Activated CD8-positive, alpha-beta memory T cell treated with anti-CD3 and anti-CD28 coated beads for 48 hours (primary cell): Measurements from ENCODE around the gene GSTO1.

Experiments
- DNase-seq, 3 experiments: peaks; one replicate each; pipeline ENCODE4 v3.0.0-alpha.2; 2020; ENCODE audit warnings: low read depth in 2 of 3, low spot score in 2 of 3

The GSTO1 gene

DNA sequence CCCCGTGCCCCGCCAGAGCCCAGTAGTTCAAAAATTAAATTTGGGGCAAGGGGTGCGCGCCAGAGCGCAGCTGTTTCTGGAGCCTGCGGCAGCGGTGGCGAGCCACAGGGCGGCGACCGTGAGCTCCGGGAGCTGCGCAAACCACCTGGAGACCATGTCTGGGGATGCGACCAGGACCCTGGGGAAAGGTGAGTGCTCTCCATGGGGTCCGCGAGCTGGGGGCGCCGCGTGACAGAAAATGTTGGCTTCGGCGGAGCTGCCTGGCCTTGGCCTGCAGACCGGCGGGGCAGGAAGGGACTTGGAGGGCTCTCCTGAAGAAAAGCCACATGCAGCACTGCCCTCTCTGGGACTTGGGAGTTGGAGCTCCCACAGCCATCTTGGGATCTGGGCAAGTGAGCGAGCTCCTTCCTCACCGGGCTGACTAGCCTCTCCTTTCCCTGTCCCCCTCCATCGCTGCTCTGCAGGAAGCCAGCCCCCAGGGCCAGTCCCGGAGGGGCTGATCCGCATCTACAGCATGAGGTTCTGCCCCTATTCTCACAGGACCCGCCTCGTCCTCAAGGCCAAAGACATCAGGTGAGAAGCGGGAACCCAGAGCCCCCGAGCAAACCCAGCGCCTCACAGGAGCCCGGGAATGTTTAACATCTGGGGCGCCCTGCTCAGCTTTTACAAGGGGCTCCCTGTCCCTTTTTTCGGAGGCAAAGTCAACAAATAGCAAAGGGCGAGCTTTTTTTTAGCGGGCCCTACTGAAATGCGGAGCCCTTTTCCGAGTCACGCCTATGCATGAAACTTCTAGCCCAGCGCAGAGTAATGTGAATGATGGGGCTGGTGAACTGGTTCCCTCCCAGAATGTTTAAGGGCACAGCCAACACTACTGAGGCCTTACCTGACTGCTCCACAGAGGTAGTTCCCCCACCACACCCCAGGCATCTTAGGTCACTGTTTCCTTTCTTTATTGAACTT lies 20.4 kb downstream of the GSTO1 start:
- peak in 2 of 3 experiments; percentile 31 to 37 for DNase-seq

DNA sequence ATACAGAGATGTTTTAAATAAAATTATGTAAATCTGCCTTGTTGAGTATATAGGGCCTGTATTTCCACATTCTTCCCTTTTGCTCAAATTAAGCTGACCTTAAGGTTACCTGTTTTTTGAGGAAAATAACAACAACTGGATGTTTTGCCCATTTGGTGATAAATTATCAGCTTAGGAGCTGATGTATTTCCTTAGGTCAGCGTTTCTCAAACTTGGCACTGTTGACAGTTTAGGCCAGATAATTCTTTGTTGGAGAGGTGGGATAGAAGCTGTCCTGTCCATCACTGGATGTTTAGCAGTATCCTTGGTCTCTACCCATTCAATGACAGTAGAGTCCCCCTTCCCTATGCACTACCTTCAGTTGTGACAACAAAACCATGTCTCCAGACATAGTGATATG lies 21.5 kb downstream of the GSTO1 start:
- DNase-seq = no peak

DNA sequence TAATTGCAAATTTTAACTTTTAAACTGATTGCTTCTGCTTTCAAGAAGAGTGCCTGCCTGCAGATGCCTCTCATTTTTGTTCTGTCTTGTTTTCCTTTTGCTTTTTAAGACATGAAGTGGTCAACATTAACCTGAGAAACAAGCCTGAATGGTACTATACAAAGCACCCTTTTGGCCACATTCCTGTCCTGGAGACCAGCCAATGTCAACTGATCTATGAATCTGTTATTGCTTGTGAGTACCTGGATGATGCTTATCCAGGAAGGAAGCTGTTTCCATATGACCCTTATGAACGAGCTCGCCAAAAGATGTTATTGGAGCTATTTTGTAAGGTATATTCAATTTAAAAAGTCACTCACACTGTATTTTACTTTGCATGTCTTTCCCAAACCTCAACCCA lies 23.1 kb downstream of the GSTO1 start:
- no peak for DNase-seq

DNA sequence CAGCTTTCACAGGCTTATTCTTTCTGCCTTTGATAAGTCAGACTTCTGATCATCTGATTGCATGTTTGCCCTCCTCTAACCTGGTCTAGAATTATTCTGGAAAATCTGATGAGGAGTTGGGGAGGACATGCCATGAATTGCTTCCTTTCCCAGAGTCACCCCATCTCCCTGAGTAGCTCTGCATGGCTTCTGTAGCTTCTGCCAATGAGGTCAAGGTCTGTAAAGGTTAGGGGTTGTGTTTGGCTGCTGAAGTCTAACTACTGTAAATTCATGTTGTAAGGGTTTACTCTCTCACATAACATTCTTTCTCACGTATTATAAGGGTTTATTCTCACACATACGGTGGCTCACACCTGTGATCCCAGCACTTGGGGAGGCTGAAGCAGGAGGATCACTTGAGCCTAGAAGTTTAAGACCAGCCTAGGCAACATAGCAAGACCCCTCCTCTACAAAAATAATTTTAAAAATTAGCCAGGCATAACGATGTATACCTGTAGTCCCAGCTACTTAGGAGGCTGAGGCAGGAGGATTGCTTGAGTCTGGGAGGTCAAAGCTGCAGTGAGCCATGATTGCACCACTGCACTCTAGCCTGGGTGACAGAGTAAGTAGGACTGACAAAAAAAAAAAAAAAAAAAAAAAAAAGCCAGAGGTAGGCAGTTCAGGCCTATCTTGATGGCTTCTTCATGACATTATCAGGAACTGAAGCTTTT lies 25.0 kb downstream of the GSTO1 start:
- no peak for DNase-seq

GRCh38 chr10:104281694-104282093 lies 27.0 kb downstream of the GSTO1 start:
- no peak for DNase-seq

DNA sequence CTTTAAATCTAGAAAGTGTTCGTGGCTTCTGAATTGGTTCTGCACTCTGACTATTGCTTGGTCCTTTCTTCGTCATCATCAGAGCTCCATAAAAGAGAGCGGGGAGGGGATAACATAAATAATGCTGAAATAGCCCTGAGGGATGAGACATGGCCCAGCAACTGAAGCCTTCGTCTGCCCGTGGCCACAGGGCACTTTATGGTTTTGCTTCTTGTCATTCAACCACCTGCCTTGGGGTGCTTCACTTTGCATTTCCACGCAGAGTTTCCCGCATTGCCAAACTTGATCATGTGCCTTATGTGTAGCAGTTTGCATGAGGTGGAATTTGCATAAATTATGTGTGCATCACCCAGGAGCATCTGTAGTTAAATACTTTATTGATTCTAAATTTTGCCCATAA lies 30.2 kb downstream of the GSTO1 start:
- DNase-seq = no peak

- DNase-seq = no peak
These were observed 32.2 kb downstream of the GSTO1 start for GRCh38 chr10:104286939-104287338.

GRCh38 chr10:104288355-104288754 lies 33.7 kb downstream of the GSTO1 start:
- no peak for DNase-seq

- DNase-seq = peak; percentile 62 to 87 (median 74)
These were observed 36.8 kb downstream of the GSTO1 start for GRCh38 chr10:104291439-104291951.

DNA sequence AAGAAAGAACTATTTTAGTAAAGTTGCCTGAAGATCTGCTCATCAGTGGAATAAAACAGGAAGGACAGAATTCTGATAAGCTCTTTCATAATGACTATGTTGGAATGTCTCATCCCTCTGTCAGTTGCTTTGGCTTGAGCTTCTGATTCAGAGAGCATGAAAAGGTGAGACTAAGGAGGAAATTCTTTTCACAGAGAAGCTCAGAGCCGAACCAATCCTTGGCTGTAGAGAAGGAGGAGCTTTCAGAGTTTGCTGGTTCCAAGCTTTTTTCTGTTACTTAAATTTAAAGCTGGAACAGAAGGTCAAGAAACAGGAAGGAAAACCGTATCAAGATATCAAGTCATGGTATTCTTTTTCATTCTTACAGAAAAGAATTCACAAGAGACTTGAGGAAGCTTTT lies 38.3 kb downstream of the GSTO1 start:
- no peak for DNase-seq

GRCh38 chr10:104293781-104294321 lies 39.2 kb downstream of the GSTO1 start:
- DNase-seq = no peak

DNA sequence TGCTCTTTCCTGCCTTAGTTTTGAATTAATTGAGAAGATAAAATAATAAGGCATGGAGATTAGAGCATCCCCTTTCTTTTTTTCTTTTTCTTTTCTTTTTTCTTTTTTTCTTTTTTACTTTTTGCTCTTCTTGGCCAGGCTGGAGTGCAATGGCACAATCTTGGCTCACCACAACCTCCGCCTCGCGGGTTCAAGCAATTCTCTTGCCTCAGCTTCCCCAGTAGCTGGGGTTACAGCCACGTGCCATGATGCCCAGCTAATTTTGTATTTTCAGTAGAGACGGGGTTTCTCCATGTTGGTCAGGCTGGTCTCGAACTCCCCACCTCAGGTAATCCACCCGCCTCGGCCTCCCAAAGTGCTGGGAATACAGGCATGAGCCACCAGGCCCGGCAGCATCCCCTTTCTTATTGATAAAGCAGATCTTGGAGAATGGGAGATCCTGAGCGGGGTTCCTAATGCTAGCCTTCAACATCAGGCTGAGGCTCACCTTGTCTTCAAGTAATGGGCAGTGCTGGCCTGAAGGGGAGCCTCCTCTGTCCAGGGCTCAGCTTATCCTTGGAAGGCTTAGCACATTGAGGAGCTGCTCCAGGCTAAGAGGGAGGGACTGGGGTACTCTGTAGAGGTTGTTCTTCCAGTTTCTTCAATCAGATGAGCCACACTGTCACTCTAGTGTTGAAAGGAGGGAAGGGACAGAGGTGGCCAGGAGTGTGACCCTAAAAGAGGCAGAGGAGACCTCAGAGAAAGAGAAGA lies 42.2 kb downstream of the GSTO1 start:
- DNase-seq = no peak

DNA sequence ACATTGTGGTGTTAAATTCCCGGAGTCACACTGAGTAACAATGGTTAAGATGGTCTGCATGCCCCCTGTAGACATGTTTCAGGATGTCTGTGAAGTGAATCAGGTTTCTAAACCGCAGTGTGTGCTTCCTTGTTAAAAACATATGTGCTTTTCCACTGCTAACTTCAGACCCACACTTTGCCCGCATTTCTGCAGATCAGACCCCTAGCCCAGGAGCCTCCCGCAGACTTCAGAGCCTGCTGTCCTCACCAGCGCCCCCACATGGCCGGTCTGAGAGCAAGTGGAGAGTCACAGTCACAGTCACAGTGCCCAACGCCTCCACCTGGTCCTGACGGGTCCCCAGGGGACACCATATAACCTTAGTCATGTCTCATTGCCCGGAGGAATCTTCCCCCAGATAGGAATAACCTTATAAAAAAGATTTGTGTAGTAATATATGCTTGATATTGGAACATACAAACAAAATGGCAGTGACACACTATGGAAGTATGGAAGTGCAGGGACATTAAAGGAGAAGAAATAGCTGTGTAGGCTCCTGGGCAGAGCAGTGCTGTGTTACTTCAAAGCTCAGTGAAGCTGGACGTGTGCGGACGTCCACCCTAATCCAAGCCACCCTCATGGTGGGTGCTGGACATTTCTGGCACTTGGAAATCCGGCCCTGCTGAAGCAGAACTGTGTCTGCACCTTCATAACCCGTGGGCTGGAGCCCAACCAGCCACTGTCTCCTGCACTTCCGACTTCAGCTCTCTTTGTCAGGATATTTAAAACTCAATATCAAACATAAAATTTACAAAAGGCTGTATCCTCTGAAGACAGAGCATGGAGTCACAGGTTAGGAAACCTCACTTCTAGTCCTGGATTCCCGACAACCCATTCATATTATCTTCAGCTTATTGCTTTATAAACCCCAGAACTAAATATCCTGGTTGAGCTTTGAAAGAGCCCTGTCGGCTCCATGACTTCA lies 43.3 kb downstream of the GSTO1 start:
- DNase-seq = no peak

GRCh38 chr10:104299031-104299904 lies 44.6 kb downstream of the GSTO1 start:
- DNase-seq = no peak

GRCh38 chr10:104300002-104300735 lies 45.5 kb downstream of the GSTO1 start:
- DNase-seq = no peak

GRCh38 chr10:104300736-104301292 lies 46.1 kb downstream of the GSTO1 start:
- DNase-seq = no peak

- DNase-seq = no peak
These were observed 47.4 kb downstream of the GSTO1 start for GRCh38 chr10:104301907-104302690.
